ENCODE data around the gene REST.

The REST gene

DNA sequence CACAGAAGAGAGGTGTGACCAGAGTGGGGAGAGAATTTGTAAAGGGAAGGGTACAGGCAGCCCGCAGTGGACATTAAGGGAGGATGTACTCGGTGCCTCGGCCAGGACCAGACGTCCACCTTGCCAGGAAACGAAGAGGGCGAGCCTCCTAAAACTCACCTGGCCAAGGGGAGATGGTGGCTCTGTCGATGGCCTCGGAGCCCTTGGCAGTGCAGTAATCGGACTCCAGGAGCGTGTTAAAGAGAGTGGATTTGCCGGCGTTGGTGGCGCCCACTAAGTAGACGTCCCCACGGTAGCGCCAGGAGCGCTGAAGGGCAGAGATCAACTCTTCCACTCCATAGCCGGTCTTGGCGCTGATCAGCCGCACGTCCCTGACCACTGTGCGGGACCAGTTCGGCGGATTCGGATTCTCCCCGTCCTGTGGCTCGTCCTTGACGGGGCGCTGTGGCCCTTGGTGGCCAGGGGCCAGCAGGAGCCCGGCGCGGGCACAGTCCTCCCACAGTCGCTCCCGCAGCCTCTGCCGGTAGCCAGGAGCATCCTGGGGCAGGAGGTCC, 68.7 kb downstream of the REST start:
- DNase-seq = peak in 1 of 14 donors; percentile 39

DNA sequence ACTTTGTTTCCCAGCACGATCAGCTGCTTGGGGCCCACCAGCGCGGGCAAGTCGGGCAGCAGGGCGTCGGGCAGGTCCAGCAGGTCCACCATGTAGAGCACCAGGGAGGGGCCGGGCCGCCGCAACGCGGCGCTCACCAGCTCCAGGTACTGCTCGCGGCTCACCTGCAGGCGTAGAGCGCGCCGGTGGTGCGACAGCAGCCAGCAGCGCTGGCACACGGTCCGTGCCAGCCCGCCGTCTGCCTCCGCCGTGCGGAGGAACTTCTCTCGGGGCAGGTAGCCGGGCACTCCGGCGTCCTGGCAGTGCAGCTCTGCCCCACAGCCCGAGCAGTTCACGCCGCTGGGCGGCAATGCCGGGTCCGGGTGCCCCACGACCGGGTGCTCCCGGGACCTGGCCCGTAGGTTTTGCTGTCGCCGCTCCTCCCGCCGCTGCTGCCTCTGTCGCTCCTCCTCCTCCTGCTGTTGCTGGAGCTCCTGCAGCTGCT, 69.2 kb downstream of the REST start:
- DNase-seq = peak in 4 of 14 donors; percentile 41 to 74 (median 50)

DNA sequence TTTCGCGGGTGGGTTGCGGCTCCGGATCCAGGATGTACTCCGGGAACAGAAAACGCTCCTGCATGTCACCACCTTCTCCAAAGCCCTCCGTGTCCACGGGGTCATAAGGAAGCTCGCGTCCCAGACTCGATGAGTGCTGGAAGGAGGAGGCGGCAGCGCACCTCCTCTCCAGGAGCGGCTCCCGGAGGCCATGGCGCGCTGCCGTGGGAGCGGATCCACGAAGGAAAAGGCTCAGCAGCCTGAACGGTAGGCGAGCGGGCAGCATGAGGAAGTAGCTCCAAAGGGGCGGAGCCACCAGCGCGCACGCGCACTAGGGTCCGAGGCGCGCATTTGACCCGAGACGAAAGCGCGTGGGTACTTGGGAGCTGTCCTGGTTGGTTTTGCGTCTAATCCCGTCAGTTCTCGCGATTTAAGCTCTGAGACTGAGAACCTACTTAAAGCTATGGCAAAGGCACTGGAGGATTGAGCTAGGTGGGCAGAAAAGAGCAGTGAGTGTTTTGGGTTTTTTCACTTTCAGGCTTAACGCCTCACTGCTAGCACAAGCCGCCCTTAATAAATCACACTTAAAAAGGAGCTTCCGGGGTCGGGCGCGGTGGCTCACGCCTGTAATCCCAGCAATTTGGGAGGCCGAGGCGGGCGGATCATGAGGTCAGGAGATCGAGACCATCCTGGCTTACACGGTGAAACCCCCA, 69.8 kb downstream of the REST start, which contains the start of gene NOA1:
NOA1 (minus strand) TSS at position 286 of the 692 bp plus-strand sequence; CDS start at position 265, 21 bp downstream.
- DNase-seq = peak; percentile 85 to 98 (median 94)

DNA sequence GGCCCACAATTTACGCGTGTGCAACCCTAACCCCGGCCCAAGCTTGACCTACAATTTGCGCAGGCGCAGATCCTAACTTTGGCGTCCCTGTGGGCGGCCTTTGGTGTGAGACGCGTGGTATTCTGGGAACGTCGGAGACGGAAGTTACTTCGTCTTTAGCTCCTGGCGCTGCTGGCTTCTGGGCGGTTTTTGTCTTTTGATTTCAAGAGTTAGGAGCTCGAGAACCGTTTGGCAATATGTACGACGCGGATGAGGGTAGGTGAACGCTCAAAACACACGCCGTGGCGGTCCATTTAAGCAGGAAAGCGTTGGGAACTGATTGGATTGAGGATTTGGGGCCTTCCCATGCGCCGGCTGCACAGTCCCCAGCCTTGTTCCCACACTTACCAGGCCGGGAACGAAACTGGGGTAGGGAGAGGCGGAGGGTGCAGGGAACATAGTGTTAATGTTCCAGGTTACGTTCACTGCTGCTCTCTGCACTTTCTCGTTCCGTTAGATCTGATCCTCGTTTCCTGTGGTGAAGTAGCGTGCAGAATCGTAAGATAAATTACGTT, 71.1 kb downstream of the REST start, which contains the start of gene POLR2B:
POLR2B (plus strand) TSS at position 147 of the 554 bp plus-strand sequence; CDS start at position 237, 90 bp downstream.
- peak; percentile 52 to 92 (median 86) for DNase-seq

DNA sequence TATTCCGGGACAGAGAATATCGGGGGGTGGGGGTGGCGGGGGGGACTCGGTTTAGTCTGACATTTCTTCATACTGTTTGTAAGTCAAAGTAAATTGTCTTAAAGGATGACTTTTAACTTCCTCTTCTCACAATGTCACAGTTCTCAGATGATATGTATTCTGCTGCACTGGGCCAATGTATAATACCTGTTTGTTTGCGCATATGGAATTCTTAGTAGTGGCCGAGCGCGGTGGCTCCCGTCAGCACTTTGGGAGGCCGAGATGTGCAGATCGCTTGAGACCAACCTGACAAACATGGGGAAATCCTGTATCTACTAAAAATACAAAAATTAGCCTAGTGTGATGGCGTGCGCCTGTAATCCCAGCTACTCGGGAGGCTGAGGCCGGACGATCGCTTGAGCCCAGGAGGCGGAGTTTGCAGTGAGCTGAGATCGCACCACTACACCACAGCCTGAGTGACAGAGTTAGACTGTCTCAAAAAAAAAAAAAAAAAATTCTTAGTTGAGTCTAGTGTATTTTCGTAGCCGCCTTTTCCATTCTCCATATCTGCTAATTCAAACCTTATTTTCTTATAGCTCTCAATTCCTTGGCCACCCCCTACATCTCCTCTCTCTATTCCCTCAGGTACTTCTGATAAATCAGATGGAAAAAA, 71.8 kb downstream of the REST start:
- no peak for DNase-seq

DNA sequence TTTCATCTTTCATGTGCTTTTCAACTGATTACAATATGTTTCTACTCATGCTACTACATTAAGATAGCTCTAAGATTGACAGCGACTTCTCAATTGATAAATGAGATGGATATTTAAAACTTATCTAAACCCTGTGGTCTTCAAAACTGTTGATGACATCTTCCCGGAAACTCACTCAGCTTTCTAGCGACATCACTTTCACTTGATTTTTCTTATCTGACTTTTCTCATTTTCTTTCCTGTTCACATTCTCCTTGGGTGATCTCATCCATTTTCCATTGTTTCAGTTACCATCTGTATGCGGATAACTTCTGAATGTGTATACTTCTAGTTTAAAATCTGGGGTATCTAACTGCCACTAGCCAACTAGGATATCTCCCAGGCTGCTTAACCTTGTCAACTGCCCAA, 74.1 kb downstream of the REST start:
- no peak for DNase-seq

DNA sequence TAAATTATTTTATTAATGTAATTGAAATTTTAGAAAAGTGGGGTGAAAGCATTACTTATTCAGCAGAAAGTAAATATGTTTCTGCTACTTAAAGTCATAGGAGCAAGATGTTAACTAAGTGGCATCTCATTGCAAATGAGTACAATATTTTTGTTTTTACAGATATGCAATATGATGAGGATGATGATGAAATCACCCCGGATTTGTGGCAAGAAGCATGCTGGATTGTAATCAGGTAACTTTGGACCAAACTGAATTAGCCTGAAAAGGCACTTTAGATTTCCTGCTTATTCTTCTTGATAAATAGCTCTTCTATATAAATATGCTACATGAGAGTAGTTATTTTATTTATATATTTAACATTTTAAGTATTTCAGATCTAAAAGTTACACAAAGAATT, 78.5 kb downstream of the REST start:
- DNase-seq = no peak

DNA sequence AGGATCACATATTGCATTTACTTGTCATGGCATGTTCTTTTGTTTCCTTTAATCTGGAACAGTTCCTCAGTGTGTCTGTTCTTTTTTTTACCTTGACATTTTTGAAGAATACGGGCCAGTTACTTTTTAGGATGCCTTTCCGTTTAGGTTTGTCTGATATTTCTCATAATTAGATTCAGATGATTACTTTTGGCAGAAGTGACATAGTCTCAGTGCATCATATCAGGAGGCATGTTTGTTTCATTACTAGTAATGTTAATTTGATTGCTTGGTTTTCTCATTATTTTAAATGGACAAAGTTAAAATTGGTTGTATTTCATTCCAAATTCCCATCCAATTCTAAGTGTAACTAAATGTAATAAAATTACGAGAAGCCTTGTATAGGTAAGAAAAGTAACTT, 79.3 kb downstream of the REST start:
- no peak for DNase-seq

DNA sequence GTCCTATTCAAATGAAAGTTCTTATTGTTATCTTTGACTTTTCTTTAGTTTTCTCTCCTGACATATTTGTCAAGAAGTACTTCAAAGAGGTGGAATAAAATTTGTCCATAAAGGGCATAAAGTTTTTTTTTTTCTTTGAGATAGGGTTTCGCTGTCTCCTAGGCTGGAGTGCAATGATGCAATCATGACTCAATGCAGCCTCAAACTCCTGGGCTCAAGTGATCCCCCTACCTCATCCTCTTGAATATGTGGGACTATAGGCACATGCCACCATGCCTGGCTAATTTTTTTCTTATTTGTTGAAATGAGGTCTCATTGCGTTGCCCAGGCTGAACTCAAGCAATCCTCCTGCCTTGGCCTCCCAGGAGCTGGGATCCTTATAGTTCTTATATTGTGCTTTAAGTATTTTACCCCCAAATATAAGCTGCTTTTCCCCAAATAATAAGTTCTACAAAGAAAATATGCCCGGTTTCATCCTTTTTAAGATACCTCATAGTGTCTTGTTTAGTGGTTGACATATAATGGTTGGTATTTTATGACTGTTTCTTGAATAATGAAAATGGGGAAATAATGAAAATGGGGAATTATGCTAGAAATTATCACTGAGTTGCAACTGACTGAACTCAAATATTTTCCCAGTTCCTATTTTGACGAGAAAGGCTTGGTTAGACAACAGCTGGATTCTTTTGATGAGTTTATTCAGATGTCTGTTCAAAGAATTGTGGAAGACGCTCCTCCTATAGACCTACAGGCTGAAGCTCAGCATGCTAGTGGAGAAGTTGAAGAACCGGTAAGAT, 82.6 kb downstream of the REST start:
- DNase-seq = no peak

DNA sequence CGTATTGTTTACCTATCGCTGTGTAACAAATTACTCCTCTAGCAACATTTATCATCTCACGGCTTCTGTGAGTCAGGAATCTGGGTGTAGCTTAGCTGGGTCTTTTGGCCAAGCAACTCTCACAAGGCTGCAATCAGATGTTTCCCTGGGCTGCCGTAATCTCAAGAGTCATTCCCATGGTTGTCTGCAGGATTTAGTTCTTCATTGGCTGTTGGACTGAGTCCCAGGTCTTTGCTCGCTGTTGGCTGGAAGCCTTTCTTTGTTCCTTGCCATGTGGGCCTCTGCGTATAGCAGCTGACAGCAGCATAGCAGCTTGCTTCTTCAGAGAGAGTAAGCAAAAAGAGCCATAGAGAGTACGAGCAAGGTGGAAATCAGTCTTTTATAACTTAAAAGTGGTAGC, 87.8 kb downstream of the REST start:
- peak; percentile 1 to 86 (median 67) for DNase-seq

DNA sequence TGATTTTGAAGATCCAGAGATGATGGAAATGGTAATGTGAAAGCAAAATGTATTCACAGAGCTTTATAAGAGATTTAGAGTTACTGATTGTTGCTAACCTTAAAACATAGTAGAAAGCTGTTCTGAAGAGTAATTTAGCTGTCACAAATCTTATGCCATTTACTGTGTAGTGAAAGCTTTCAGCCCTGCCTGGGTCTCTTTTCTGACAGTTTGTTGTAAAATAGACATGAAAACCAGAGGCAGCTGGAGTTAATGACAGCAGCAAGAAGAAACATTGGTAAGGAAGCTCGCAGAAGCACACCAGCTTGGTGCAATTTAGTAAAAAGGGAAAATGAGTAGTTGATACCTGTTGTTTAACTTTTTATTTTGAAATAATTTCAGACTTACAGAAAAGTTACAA, 92.1 kb downstream of the REST start:
- DNase-seq = no peak

DNA sequence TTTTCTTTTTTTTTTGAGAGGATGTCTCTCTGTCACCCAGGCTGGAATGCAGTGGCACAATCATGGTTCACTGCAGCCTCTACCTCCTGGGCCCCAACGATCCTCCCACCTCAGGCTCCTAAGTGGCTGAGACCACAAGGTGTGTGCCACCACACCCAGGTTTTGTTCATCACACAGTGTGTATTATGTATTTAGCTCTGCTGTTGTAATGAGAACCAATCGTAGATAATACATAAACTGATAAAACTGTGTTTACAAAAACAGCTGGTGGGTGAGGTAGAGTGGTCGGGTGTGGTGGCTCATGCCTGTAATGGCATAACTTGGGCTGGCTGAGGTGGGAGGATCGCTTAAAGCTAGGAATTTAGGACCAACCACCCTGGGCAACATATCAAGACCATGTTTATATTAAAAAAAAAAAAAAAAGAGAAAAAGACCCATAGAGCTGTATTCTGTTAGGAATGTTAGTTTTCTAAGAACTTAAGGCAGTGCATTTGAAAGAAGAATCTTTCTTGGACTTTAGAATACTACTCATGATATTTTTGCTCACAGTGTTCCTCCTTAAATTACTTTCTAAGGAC, 105.9 kb downstream of the REST start:
- no peak for DNase-seq
